H9 (cell line): Measurements from ENCODE around the gene DPYSL3. TPM values are rescaled to one million over a fixed set of nuclear protein-coding genes. Genes with fewer than 3 reads are reported as not detected.

Experiments used
- DNase-seq: peaks from one replicate; pipeline ENCODE4 v3.0.0-alpha.2; 2017
- H2AFZ ChIP-seq: one replicate; pipeline ENCODE4 v1.6.1; 2013; ENCODE audit warnings: mild to moderate bottlenecking, low read length, control low read depth, moderate library complexity
- H2AK5ac ChIP-seq: 2 replicates; pipeline ENCODE4 v1.6.1; 2013; ENCODE audit warnings: low read length, control low read depth, mixed read lengths; ENCODE audit not compliant: insufficient read length
- H2BK120ac ChIP-seq: one replicate; pipeline ENCODE4 v1.6.1; 2013; ENCODE audit warnings: low read depth, mild to moderate bottlenecking, low read length, control low read depth, inconsistent platforms; ENCODE audit not compliant: poor library complexity, severe bottlenecking
- H2BK12ac ChIP-seq: 2 replicates; pipeline ENCODE4 v1.6.1; 2013; ENCODE audit warnings: low read length, control low read depth, mixed read lengths, low read depth; ENCODE audit not compliant: insufficient read length
- H2BK15ac ChIP-seq: 2 replicates; pipeline ENCODE4 v1.6.1; 2013; ENCODE audit warnings: low read depth, low read length, control low read depth
- H2BK20ac ChIP-seq: one replicate; pipeline ENCODE4 v1.6.1; 2013; ENCODE audit warnings: low read depth, mild to moderate bottlenecking, low read length, control low read depth, inconsistent platforms; ENCODE audit not compliant: poor library complexity, severe bottlenecking
- H2BK5ac ChIP-seq: 2 replicates; pipeline ENCODE4 v1.6.1; 2013; ENCODE audit warnings: low read length, control low read depth, mixed read lengths; ENCODE audit not compliant: insufficient read length
- H3K14ac ChIP-seq: 2 replicates; pipeline ENCODE4 v1.6.1; 2013; ENCODE audit warnings: low read length, control low read depth; ENCODE audit not compliant: insufficient read depth
- H3K18ac ChIP-seq: 2 replicates; pipeline ENCODE4 v1.6.1; 2013; ENCODE audit warnings: low read depth, mild to moderate bottlenecking, mixed read lengths, low read length, control low read depth; ENCODE audit not compliant: insufficient read length
- H3K23ac ChIP-seq: 2 replicates; pipeline ENCODE4 v1.6.1; 2013; ENCODE audit warnings: low read length, control low read depth, mixed read lengths, low read depth; ENCODE audit not compliant: insufficient read length
- H3K23me2 ChIP-seq: 2 replicates; pipeline ENCODE4 v1.6.1; 2013; ENCODE audit warnings: low read depth, mild to moderate bottlenecking, mixed read lengths, low read length, control low read depth; ENCODE audit not compliant: insufficient read length, poor library complexity, severe bottlenecking
- H3K27ac ChIP-seq: 2 replicates; pipeline ENCODE4 v1.5.1; 2013; ENCODE audit warnings: low read length, control low read depth, mixed read lengths, low read depth; ENCODE audit not compliant: insufficient read length
- H3K27me3 ChIP-seq: 2 replicates; pipeline ENCODE4 v1.6.1; 2013; ENCODE audit warnings: low read length, control low read depth, inconsistent platforms; ENCODE audit not compliant: insufficient read depth
- H3K4ac ChIP-seq: 2 replicates; pipeline ENCODE4 v1.6.1; 2013; ENCODE audit warnings: low read depth, mild to moderate bottlenecking, control low read depth, inconsistent platforms, low read length, moderate library complexity
- H3K4me1 ChIP-seq: 2 replicates; pipeline ENCODE4 v1.6.1; 2013; ENCODE audit warnings: low read length, control low read depth, inconsistent platforms; ENCODE audit not compliant: insufficient read depth
- H3K4me2 ChIP-seq: 2 replicates; pipeline ENCODE4 v1.6.1; 2013; ENCODE audit warnings: low read length, control low read depth, mixed read lengths; ENCODE audit not compliant: insufficient read length, insufficient read depth
- H3K56ac ChIP-seq: 2 replicates; pipeline ENCODE4 v1.6.1; 2013; ENCODE audit warnings: low read depth, mild to moderate bottlenecking, mixed read lengths, low read length, control low read depth; ENCODE audit not compliant: insufficient read length
- H3K79me1 ChIP-seq: 2 replicates; pipeline ENCODE4 v1.6.1; 2013; ENCODE audit warnings: low read depth, mild to moderate bottlenecking, moderate library complexity, low read length, control low read depth, inconsistent platforms; ENCODE audit not compliant: insufficient read depth, poor library complexity, severe bottlenecking
- H3K79me2 ChIP-seq: 2 replicates; pipeline ENCODE4 v1.6.1; 2013; ENCODE audit warnings: low read length, control low read depth, inconsistent platforms; ENCODE audit not compliant: insufficient read depth
- H3K9ac ChIP-seq: 2 replicates; pipeline ENCODE4 v1.6.1; 2013; ENCODE audit warnings: low read length, control low read depth, mixed read lengths; ENCODE audit not compliant: insufficient read length; ENCODE audit errors: extremely low read depth
- H3K9me3 ChIP-seq: one replicate; pipeline ENCODE4 v1.6.1; 2013; ENCODE audit warnings: low read depth, low read length, inconsistent platforms; ENCODE audit not compliant: control insufficient read depth
- H3T11ph ChIP-seq: one replicate; pipeline ENCODE4 v1.6.1; 2013; ENCODE audit warnings: mild to moderate bottlenecking, low read length, control low read depth, inconsistent platforms
- H4K20me1 ChIP-seq: one replicate; pipeline ENCODE4 v1.6.1; 2013; ENCODE audit not compliant: control insufficient read depth, insufficient read length, insufficient read depth
- H4K5ac ChIP-seq: 2 replicates; pipeline ENCODE4 v1.6.1; 2013; ENCODE audit warnings: low read depth, mild to moderate bottlenecking, mixed read lengths, low read length, control low read depth; ENCODE audit not compliant: insufficient read length
- H4K8ac ChIP-seq: replicated peaks from 2 replicates; pipeline ENCODE4 v1.6.1; 2013; ENCODE audit warnings: low read length, control low read depth, mixed read lengths, low read depth; ENCODE audit not compliant: insufficient read length
- H4K91ac ChIP-seq: 2 replicates; pipeline ENCODE4 v1.6.1; 2013; ENCODE audit warnings: low read depth, mild to moderate bottlenecking, moderate library complexity, mixed read lengths, low read length, control low read depth; ENCODE audit not compliant: insufficient read length
- H3K27ac Mint-ChIP-seq, 3 experiments: 2 replicates in 2 of 3; 3 replicates in 1 of 3; pipeline ENCODE4 v1.8.0; 2020 to 2021; ENCODE audit warnings: mixed read lengths in 3 of 3, mild to moderate bottlenecking in 1 of 3, moderate library complexity in 1 of 3
- H3K27me3 Mint-ChIP-seq: 2 replicates; pipeline ENCODE4 v1.8.0; 2021; ENCODE audit warnings: low read depth, mild to moderate bottlenecking, moderate library complexity, mixed read lengths
- H3K36me3 Mint-ChIP-seq, 3 experiments: 2 replicates in 2 of 3; 3 replicates in 1 of 3; pipeline ENCODE4 v1.8.0; 2020 to 2021; ENCODE audit warnings: low read depth in 3 of 3, mixed read lengths in 3 of 3; ENCODE audit not compliant: insufficient read depth in 1 of 3
- H3K4me1 Mint-ChIP-seq, 2 experiments: 2 replicates each; pipeline ENCODE4 v1.8.0; 2020; ENCODE audit warnings: mixed read lengths in 2 of 2
- H3K4me3 Mint-ChIP-seq, 2 experiments: 2 replicates in 1 of 2; 3 replicates in 1 of 2; pipeline ENCODE4 v1.8.0; 2020 to 2021; ENCODE audit warnings: mild to moderate bottlenecking in 2 of 2, mixed read lengths in 2 of 2, moderate library complexity in 1 of 2
- H3K9me3 Mint-ChIP-seq, 2 experiments: 2 replicates in 1 of 2; 3 replicates in 1 of 2; pipeline ENCODE4 v1.8.0; 2020; ENCODE audit warnings: mild to moderate bottlenecking in 2 of 2, mixed read lengths in 2 of 2, moderate library complexity in 1 of 2
- WGBS: extraction: QIAGEN DNeasy Blood & Tissue Kit; methylation state at CpG from one replicate; pipeline ENCODE4 v1.1.7; 2013; ENCODE audit warnings: missing lambda C conversion rate, low lambda C conversion rate, mixed read lengths; ENCODE audit not compliant: insufficient read length; ENCODE audit errors: extremely low coverage; 5-methylcytosine and 5-hydroxymethylcytosine counted together
- total RNA-seq: library from RNA; stranded (reverse); gene quantifications from 2 replicates; pipeline ENCODE4 v1.2.1, GENCODE V29; 2021
- TF ChIP-seq, protein P1 (sequence below): fragments of 200-600 bp; sonication (generic); conservative IDR thresholded peaks from 3 replicates; pipeline ENCODE4 v1.8.0; 2021; ENCODE audit warnings: antibody characterized with exemption, mild to moderate bottlenecking

DPYSL3 gene
- total RNA-seq, 1 experiment from 2014 or later = 515 TPM

DNA sequence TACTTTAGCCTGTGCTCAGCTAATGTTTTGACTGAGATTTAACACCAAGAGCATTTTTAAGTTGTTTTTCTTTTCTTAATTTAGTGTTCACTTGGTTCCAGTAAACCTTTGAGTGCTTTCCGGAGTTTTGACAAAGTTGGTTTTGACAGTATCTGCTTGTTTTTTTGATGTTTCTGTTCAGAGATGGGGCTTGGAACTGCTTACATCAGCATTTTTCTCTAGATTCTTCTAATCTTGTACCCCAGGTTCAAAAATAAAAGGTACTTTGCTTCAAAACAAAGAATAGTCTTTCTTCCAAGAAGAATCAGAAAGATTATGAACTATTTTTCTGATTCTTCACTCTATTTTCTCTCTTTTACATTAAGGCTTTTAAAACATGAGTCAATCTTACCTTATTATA lies 132.2 kb downstream of the DPYSL3 start:
- no peak overlapping the region for H3T11ph ChIP-seq
- no peaks in the 10 kb centered on the region for H4K20me1 ChIP-seq
- no peak overlapping the region for H3K56ac ChIP-seq
- H3K79me2 ChIP-seq = no peaks in the 10 kb centered on the region
- no peak overlapping the region for H3K27ac ChIP-seq
- no peaks in the 10 kb centered on the region for H3K4me1 ChIP-seq
- H4K8ac ChIP-seq = no peak overlapping the region
- H3K27ac Mint-ChIP-seq = no peak overlapping the region
- no peak overlapping the region for H3K18ac ChIP-seq
- no peak overlapping the region for H2BK120ac ChIP-seq
- DNase-seq = no peak
- no peaks in the 10 kb centered on the region; the same call in 1 of the 2 replicates for H3K27me3 Mint-ChIP-seq
- no peak overlapping the region for H2BK12ac ChIP-seq
- H3K23ac ChIP-seq = no peak overlapping the region
- WGBS = no CpG with 5 or more reads among the region's 1 CpG
- no peak overlapping the region for H3K4me2 ChIP-seq
- no peak overlapping the region for H4K91ac ChIP-seq
- no peaks in the 10 kb centered on the region for H3K23me2 ChIP-seq
- no peaks in the 10 kb centered on the region for H3K79me1 ChIP-seq
- no peak overlapping the region for H3K4ac ChIP-seq
- H3K14ac ChIP-seq = no peak overlapping the region
- H3K4me3 Mint-ChIP-seq = no peak overlapping the region
- H3K9me3 ChIP-seq = no peaks in the 10 kb centered on the region
- H2BK20ac ChIP-seq = no peak overlapping the region
- H3K9ac ChIP-seq = no peak overlapping the region
- no peak overlapping the region for H4K5ac ChIP-seq
- H2AFZ ChIP-seq = no peak overlapping the region
- no peaks in the 10 kb centered on the region for H3K27me3 ChIP-seq
- no peak overlapping the region for H2BK15ac ChIP-seq
- H2BK5ac ChIP-seq = no peak overlapping the region
- TF ChIP-seq, protein P1, sequence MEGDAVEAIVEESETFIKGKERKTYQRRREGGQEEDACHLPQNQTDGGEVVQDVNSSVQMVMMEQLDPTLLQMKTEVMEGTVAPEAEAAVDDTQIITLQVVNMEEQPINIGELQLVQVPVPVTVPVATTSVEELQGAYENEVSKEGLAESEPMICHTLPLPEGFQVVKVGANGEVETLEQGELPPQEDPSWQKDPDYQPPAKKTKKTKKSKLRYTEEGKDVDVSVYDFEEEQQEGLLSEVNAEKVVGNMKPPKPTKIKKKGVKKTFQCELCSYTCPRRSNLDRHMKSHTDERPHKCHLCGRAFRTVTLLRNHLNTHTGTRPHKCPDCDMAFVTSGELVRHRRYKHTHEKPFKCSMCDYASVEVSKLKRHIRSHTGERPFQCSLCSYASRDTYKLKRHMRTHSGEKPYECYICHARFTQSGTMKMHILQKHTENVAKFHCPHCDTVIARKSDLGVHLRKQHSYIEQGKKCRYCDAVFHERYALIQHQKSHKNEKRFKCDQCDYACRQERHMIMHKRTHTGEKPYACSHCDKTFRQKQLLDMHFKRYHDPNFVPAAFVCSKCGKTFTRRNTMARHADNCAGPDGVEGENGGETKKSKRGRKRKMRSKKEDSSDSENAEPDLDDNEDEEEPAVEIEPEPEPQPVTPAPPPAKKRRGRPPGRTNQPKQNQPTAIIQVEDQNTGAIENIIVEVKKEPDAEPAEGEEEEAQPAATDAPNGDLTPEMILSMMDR = no peak
- peaks cover 8% of the 10 kb centered on the region in 2 experiments for H3K4me1 Mint-ChIP-seq
- H3K9me3 Mint-ChIP-seq = peaks cover 28% of the 10 kb centered on the region in 2 experiments
- peaks cover 8 to 43% (median 15%) of the 10 kb centered on the region in 3 experiments for H3K36me3 Mint-ChIP-seq
- no peak overlapping the region for H2AK5ac ChIP-seq
